Islet of Langerhans (tissue), 1 donor: ENCODE data around the gene CLIC1.
"Not testable (repeated sequence)": the region's sequence is repeated elsewhere in the genome, so short reads cannot be mapped to it uniquely, and the experiment has no call there.

Experiments used
- FAIRE-seq: peaks from one replicate; lab custom pipeline; 2011; peaks lifted over from hg19 to GRCh38; lab: Jason Lieb, UNC

The CLIC1 gene

DNA sequence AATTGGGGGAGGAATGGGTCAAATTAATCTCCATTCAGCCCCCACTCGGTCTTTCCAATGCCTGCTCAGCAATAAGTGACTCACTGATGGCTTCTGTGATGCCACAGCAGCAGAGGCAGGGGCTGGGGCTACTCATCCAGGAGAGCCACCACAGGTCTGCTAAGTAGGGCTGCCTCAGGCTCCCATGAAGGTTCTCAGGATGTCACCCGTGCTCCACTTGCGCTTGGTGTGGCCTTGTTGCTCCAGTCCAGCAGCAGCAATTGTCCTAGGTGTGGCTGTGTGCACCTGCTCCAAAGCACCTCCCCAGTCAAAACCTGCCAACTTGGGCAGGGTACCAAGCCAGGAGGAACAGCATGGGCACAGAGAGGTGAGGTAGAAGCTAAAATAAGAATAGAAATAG, 14.2 kb downstream of the CLIC1 start:
- FAIRE-seq, result no peak

DNA sequence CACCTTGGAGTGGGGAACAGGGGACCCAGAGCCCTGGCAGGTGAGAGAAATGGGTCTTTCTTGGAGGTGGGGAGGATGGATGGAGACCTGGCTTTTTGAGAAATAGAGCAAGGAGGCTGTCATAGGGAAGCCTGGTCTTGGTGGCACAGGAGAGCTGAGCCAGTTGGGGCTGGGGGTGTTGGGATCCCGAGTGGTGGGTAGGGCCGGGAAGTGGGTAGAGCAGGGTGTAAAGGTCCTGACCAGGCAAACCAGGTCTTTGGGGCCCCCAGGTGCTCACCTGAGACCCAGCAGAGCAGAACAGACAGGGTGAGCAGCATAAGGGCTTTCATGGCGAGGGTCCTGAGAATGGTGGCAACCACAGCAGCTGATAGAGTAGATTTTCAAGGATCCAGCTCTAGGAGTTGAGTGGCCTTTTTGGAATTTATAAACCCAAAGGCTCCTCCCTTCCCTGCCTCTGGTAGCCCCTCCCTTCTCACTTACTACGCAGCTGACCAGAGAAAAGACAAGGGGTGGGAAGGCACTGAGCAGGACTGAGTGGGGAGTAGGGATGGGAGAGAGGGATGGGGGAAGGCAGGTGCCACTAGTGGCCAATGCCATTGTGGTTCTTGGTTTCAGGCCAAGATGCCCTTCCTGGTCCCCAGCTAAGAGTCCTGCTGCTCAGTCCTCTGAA, 14.8 kb downstream of the CLIC1 start, which contains the start of gene LY6G6C:
TSS of gene LY6G6C (minus strand) at position 396 of the 670 bp plus-strand sequence. CDS start at position 329, 67 bp downstream.
- no peak for FAIRE-seq

DNA sequence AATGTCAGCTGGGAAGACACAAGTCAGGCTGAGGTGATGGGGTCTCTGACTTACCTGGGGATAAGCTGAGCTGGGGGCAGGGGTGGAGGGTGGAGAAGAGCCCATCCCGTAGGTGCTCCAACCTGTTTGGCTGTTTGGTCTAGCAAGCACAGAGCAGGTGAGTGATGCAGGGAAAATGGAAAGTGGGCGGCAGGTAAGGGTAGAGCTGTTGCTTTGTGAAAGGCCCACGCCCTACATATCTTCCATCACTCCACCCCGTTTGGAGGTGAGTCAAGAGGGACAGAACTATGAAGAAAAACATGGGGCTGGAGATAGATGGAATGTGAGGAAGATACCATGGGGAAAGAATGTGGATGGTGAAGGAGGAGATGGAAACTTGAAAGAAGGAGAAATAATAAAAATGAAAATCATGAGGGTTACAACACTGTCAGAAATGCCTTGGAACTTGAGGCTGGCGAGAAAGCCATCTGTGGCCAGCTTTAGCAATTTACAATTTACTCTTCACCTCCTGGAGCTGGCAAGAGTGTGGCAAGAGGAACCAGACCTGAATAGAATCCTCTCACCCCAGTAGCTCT, 16.0 kb downstream of the CLIC1 start:
- FAIRE-seq, result no peak

DNA sequence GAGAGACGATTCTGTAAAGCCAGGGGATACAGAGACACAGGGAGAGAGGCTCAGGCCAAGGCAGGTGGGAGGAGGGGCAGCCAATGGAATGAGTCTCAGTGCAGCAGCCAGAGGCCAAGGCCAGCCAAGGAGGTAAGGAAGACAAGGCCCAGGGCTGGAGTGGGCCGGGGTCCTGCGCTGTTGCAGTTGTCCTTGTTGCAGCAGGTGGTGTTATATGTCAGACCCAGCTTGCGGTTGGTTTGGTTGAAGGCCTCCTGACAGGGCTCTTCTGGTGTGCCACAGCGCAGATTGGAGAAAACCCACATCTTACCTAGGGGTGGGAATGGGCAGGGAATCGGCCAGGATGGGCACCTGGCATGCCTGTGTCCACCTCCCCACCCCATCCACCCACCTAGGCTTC, 17.3 kb downstream of the CLIC1 start:
- FAIRE-seq, result no peak

DNA sequence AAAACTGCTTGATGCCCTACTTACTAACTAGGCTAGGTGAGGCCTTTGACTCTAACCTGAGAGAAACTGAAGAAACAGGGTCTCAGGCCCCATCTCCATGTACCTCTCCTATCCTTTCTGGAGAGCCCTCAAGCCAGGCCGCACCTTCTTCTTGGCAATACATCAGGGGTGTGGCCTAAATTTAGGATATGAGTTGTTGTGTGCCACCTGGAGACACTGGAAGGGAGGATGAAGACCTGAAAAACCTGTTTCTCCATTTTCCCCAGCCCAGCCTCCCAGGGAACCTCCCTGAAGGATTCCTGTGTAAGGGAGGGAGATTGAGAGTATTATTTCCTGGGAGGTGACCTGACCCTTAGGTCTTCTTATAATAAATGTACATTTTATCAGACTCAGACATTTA, 18.1 kb downstream of the CLIC1 start:
- FAIRE-seq, result no peak

DNA sequence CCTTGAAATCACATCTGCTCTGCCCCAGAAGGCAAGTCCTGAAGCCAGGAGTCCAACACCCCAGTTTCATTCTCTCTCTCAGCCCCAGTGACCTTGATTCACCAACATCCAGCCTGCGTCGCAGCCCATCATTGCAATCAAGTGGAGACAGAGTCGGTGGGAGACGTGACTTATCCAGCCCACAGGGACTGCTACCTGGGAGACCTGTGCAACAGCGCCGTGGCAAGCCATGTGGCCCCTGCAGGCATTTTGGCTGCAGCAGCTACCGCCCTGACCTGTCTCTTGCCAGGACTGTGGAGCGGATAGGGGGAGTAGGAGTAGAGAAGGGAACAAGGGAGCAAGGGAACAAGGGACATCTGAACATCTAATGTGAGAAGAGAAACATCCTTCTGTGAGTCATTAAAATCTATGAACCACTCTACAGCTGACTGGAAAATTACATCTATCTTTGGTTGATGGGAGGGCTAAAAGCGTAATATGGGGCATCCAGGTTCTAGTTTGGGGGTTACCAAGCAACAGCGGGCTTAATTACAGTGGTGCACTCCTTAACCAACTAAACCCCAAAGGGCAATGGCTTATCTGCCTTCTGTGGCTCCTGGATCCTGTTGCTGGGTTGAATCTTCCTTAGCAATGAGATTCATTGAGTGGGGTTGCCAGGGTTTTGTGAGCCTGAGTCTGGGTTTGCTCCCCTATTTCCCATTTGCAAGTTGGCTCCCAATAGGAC, 18.7 kb downstream of the CLIC1 start:
- no peak for FAIRE-seq

DNA sequence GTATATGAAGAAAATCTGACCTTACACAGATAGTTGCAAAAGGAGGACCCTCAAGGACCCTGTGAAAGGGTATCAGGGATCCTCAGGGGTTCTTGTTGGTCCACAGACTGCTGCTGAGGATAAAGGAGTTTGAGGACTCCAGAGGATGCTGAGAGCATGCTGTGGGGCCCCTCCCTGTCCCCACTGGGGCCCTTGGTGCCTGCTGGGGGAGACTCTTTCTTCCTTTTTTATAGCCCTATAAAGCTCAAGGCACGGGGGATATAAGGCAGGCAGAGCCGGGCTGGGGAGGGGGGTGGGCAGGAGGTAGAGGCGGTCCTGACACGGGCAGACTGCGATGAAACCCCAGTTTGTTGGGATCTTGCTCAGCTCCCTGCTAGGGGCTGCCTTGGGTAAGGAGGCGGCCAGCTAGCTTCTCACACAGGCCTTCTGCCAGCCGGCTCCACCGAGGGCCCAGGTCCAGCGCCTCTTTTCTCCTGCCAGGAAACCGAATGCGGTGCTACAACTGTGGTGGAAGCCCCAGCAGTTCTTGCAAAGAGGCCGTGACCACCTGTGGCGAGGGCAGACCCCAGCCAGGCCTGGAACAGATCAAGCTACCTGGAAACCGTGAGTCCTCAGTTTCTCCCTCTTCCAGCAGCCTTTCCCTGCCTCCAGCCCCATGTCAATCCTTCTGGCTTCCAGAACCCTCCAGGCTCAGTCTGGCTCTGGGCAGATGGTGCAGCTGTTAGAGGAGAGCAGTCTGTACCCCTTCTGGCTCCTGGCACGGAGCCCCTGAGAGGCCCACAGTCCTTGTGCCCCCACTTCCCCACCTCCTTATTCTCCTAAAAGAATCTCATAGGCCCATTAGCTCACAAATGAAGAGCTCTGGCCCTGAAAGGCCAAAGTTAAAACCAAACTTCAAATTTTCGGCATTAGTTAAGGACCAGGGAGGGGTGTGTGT, 21.0 kb downstream of the CLIC1 start, which contains the start of gene LY6G6D:
TSS of gene LY6G6D (plus strand) at position 327 of the 937 bp plus-strand sequence. CDS start at position 335, 8 bp downstream.
- FAIRE-seq, result no peak

DNA sequence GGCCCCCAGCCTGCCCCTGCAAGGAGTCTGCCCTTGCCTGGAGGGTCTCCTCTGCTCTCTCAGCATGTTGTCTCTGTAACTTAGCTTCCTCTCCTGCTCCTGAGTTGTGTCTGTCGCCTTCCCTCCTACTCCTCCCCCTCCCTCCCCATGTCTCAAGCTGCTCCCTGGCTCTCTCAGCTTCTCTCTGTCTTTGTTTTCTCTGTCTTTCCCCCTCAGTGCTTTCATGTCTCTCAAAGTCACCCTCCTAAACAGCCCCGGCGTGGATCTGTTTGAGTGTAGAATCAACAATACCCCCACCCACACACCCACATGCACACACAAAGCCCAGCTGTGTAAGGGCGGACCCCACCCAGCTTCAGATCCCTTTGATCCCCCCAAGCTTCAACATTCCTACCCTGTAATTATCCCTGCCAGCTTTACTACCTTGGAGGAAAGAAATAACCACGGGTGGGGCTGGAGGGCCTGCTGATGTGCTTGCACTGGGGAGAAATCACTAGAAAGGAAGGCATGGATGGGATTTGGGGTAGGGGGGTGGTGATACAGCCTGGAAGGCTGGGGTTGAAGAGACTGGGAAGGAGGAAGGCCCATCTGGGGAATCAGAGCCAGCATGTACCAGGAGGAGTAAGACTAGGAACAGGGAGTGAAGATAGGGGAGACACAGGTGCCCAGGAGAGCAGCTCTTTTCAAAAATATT, 22.2 kb downstream of the CLIC1 start:
- FAIRE-seq, result no peak

DNA sequence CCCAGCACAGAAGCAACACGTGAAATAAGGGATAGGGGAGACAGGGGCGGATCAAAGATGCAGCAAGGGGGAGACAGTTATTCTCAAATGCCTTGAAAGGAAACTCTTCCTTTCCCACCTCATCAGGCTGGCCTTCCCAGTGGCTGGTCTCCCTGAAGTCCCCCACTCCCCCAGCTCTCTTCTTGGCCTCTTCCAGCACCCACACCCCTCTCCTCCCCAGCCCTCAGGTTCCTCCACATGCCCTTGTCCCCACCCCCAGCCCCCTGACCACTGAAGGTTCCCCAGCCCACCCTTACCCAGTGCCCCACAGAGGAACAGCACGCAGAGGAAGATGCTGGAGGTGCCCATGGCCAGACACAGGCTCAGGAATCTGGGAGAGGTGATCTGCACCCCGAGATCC, 22.9 kb downstream of the CLIC1 start:
- no peak for FAIRE-seq

DNA sequence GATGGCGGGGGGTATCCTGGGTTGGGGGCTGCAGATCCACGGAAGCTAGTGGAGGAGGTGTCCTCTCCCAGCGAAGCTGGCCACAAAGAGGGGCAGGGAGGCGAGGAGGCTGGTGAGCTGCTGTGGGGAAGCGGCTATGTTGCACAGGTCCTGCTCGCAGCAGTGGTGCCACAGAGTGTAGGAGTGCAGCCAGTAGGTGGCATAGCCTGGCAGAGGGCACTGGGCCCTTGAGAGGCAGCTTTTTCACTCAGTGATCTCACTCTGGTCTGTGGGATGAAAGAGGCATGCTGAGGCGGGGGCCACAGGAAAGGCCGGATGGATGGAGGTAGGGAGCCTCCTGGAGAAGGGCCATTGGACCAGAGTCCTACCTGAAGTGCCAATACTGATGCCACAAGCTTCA, 24.0 kb downstream of the CLIC1 start:
- no peak for FAIRE-seq

DNA sequence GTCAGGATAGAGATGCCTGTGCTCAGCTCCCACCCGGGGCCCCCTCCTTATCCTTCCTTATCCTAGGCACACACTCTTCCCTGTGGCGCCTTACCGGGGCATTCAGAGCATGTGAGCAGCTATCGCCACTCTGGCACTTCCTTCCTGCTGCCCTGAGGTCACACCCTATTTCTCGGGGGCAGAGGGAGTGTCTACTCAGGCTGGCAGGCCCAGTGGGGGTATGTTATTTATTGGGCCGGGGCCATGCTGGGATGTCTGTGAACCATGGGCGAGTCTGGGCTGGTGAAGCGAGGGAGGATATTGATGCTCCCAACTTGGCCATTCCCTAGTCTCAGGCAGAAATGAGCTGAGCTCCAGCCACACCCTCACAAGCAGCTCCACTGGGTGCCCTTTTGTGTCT, 25.1 kb downstream of the CLIC1 start:
- FAIRE-seq, result no peak

DNA sequence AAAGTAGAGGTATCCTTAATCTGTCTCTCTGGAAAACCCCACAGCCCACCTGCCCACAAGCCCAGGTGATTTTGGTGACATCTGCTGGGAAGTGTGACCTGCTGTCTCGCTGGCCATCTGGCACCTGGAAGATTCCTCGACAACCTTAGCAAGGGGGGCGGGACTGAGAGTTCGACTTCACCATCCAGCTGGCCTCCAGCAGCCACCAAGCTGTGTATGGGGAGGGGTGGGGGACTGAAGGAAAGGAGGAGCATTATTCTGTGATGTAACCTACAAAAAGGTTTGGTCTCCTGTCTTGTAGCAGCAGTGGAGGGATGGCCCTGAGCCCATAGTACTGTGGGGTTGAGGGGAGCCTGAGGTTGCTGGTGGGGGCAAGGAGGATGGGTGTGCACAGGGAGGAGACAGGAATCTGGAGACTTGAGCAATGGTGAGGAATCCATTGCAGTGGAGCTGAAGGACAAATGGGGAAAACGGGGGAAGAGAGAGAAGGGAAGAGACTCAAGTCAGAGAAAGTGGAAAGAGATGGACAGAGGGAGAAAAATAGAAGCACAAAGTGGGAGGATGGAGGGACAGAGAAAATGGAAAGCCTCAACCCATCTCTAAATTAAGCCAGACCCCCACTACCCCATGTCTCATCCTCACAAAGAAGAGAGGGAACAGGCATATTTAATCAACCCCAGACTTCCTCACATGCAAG, 25.7 kb downstream of the CLIC1 start:
- no peak for FAIRE-seq

DNA sequence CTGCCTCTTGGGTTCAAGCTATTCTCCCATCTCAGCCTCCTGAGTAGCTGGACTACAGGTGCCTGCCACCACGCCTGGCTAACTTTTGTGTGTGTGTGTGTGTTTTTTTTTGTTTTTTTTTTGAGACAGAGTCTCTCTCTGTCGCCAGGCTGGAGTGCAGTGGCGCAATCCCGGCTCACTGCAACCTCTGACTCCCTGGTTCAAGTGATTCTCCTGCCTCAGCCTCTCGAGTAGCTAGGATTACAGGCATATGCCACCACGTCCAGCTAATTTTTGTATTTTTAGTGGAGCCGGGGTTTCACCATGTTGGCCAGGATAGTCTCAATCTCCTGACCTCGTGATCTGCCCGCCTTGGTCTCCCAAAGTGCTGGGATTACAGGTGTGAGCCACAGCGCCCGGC, 27.2 kb downstream of the CLIC1 start:
- not testable (repeated sequence) for FAIRE-seq

DNA sequence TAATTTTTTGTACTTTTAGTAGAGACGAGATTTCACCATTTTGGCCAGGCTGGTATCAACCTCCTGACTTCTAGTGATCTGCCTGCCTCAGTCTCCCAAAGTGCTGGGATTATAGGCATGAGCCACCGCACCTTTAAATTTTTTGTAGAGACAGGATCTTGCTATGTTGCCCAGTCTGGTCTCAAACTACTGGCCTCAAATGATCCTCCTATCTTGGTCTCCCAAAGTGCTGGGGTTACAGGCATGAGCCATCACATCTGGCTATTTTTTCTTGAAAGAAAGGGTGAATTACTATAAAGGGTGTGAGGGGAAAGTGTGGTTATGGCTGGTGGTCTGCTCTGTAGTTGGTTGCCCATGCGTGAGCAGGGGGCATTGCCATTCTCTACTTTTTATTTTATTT, 28.1 kb downstream of the CLIC1 start:
- no peak for FAIRE-seq

DNA sequence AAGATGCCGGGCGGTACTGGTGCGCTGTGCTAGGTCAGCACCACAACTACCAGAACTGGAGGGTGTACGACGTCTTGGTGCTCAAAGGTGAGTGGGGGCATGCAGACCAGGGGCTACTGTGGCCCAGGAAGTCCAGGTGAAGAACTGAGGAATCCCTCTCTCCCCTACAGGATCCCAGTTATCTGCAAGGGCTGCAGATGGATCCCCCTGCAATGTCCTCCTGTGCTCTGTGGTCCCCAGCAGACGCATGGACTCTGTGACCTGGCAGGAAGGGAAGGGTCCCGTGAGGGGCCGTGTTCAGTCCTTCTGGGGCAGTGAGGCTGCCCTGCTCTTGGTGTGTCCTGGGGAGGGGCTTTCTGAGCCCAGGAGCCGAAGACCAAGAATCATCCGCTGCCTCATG, 28.6 kb downstream of the CLIC1 start:
- no peak for FAIRE-seq

DNA sequence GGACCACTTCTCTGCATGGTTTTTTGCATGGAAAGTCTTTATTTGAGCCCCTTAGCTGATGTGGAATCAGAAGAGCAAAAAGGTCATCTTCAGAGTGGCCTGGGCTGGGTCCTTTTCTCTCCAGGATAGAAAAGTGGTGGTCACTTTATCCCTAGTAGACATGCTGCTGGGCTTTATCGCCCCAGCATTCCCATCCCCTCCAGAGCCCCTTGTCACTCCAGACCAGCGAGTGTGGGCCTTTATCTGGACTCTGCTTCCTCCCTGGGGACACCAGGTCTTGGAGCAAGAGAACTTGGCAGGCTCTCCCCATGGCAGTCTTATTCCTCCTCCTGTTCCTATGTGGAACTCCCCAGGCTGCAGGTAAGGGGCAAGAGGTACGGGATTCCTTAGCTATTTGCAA, 29.7 kb downstream of the CLIC1 start, which contains the start of gene LY6G6F:
TSS of gene LY6G6F (plus strand) at position 268 of the 400 bp plus-strand sequence. CDS start at position 309, 41 bp downstream.
- no peak for FAIRE-seq

DNA sequence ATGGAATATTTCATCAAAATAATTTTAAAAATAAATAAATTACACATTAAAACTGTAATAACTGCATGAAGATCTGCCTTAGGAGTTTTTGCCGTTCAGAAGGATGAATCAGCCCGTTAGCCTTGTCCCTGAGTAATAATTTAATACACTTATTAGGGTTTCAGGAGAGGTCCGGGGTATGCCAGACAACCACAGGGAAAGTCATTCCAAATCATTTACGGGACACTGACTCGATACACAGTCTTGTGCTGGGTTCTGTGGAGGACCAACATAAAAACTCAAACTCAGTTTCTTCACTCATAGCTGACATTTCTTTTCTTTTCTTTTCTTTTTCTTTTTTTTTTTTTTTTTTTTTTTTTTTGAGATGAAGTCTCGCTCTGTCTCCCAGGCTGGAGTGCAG, 30.4 kb downstream of the CLIC1 start:
- FAIRE-seq, result no peak

DNA sequence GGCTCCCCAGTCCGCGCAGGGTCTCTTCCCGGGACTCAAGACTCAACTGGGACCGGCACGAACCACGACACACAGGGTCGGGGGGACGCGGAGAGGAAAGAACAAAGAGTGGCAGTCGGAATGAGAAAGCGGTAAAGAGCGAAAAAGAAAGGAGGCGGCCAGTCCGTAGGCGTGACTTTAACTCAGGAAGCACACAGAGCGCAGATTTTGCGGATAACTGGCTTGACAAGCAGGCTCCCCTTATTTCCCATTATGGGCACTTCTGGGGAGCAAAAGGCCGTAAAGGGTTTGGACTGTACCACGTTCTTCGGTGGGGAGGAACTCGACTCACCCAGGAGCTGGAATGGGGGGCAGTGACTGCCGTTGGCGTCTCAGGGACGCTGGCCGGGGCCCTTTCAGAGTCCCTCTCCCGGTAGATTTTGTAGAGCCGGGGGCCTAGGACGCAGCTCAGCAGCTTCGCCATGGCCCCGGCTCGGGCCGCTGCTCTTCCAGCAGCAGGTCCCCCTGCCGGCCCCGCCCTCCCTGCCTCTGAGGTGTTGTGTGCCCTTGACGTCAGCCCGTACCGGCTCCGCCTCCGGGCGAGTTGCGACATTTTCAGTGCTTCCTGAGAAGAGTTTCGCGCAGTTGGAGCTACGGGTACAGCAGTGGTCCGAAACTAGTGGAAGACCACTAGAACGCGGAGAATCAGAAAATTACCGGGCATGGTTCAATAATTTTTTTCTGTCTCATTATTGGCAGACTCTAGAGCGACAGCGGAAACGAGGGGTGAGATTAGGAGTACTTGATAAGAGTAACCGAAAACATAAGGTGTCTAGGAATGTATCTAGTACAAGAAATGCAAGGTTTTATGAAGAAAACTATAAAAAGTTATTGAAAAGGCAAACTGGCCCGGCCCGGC, 33.3 kb downstream of the CLIC1 start, which contains the start of gene ABHD16A:
TSS of gene ABHD16A (minus strand) at position 506 of the 898 bp plus-strand sequence. CDS start at position 463, 43 bp downstream.
- peak; percentile 90 for FAIRE-seq

DNA sequence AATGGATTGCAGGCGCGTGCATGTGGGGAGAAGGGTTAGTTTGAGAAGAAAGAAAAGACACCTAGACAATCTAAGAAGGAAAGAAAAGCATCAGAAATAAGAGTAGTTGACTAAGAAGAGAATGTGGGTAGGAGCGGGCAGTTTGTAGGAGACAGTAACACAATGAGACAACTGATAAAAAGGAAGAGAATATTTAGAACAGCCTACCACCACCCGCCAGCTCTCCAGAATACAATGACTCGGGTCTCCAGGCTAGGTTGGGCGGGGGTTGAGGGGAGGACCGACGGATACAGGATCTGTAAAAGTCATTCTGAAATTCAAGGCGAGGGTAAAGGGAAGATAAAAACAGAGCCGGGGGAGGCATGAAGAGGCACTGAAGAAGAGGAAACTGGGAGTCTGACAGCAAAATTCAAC, 33.9 kb downstream of the CLIC1 start:
- no peak for FAIRE-seq
